Measurements from ENCODE around the gene SMARCE1.

The SMARCE1 gene

GRCh38 chr17:40580140-40580539 is 67.5 kb downstream of the SMARCE1 start:
- H3K9ac ChIP-seq (ENCODE audit: low read length) = no peak overlapping the region
- H3K9me2 ChIP-seq (replicated peaks; ENCODE audit: insufficient read depth, low read length) = no peaks in the 10 kb centered on the region
- no peak overlapping the region for H3K4me2 ChIP-seq (ENCODE audit: low read depth, low read length)
- no peak overlapping the region for H3K27ac ChIP-seq (ENCODE audit: low read length)
- no peak overlapping the region for H2AFZ ChIP-seq (ENCODE audit: low read length)
- H3K4me1 ChIP-seq (ENCODE audit: low read length) = peaks cover 34% of the 10 kb centered on the region
- no peaks in the 10 kb centered on the region for H4K20me1 ChIP-seq (ENCODE audit: insufficient read depth, low read length)
- no peaks in the 10 kb centered on the region for H3K9me3 ChIP-seq (replicated peaks; ENCODE audit: insufficient read depth, low read length)
- TF ChIP-seq EZH2 (optimal IDR thresholded peaks at IDR 0.05; ENCODE audit: low read depth, low read length) (no peak), EZH2phosphoT487 (IDR thresholded peaks at IDR 0.05; ENCODE audit: low read length) (no peak), CTCF (IDR thresholded peaks at IDR 0.05; ENCODE audit: low read length) (no peak)
- no peaks in the 10 kb centered on the region for H3K79me2 ChIP-seq (ENCODE audit: low read length)
- no peak overlapping the region for H3K4me3 ChIP-seq (ENCODE audit: low read length)
- DNase-seq = no peak
- peaks cover 23% of the 10 kb centered on the region for H3F3A ChIP-seq (ENCODE audit: insufficient read depth, low read length)
- no peaks in the 10 kb centered on the region for H3K36me3 ChIP-seq (replicated peaks; ENCODE audit: insufficient read depth, low read length)
- H3K27me3 ChIP-seq (replicated peaks; ENCODE audit: insufficient read depth, low read length) = 0 out of 2 replicates have a peak, but pooled peaks cover 6% of the 10 kb centered on the region

- Histone ChIP-seq H4K20me1 (ENCODE audit: insufficient read depth, low read length) (no peaks in the 10 kb centered on the region), H3K79me2 (ENCODE audit: low read length) (no peaks in the 10 kb centered on the region), H3K4me3 (ENCODE audit: low read length) (no peak overlapping the region), H3K4me2 (ENCODE audit: low read depth, low read length) (no peak overlapping the region), H2AFZ (ENCODE audit: low read length) (no peak overlapping the region), H3K9me2 (replicated peaks; ENCODE audit: insufficient read depth, low read length) (no peaks in the 10 kb centered on the region), H3K9ac (ENCODE audit: low read length) (no peak overlapping the region), H3K4me1 (ENCODE audit: low read length) (peaks cover 34% of the 10 kb centered on the region), H3K27ac (ENCODE audit: low read length) (no peak overlapping the region), H3K27me3 (replicated peaks; ENCODE audit: insufficient read depth, low read length) (peaks cover 6% of the 10 kb centered on the region; the same call in 1 of the 2 replicates), H3F3A (ENCODE audit: insufficient read depth, low read length) (peaks cover 23% of the 10 kb centered on the region), H3K9me3 (replicated peaks; ENCODE audit: insufficient read depth, low read length) (no peaks in the 10 kb centered on the region), H3K36me3 (replicated peaks; ENCODE audit: insufficient read depth, low read length) (no peaks in the 10 kb centered on the region)
- TF ChIP-seq CTCF (IDR thresholded peaks at IDR 0.05; ENCODE audit: low read length) (no peak), EZH2 (optimal IDR thresholded peaks at IDR 0.05; ENCODE audit: low read depth, low read length) (no peak), EZH2phosphoT487 (IDR thresholded peaks at IDR 0.05; ENCODE audit: low read length) (no peak)
- DNase-seq = no peak
Observed at GRCh38 chr17:40579471-40579870, 68.1 kb downstream of the SMARCE1 start.

GRCh38 chr17:40577611-40578065 is 70.0 kb downstream of the SMARCE1 start:
- Histone ChIP-seq H3K9me2 (replicated peaks; ENCODE audit: insufficient read depth, low read length) (no peaks in the 10 kb centered on the region), H3K27me3 (replicated peaks; ENCODE audit: insufficient read depth, low read length) (peaks cover 6% of the 10 kb centered on the region; the same call in 1 of the 2 replicates), H3K27ac (ENCODE audit: low read length) (peak overlapping the region; percentile 34; the same call in 1 of the 2 replicates), H3F3A (ENCODE audit: insufficient read depth, low read length) (peaks cover 20% of the 10 kb centered on the region), H3K79me2 (ENCODE audit: low read length) (no peaks in the 10 kb centered on the region), H4K20me1 (ENCODE audit: insufficient read depth, low read length) (no peaks in the 10 kb centered on the region), H3K4me2 (ENCODE audit: low read depth, low read length) (peak overlapping the region; percentile 52), H3K4me1 (ENCODE audit: low read length) (peaks cover 31% of the 10 kb centered on the region), H2AFZ (ENCODE audit: low read length) (no peak overlapping the region), H3K9ac (ENCODE audit: low read length) (no peak overlapping the region), H3K36me3 (replicated peaks; ENCODE audit: insufficient read depth, low read length) (no peaks in the 10 kb centered on the region), H3K4me3 (ENCODE audit: low read length) (no peak overlapping the region), H3K9me3 (replicated peaks; ENCODE audit: insufficient read depth, low read length) (no peaks in the 10 kb centered on the region)
- TF ChIP-seq EZH2 (optimal IDR thresholded peaks at IDR 0.05; ENCODE audit: low read depth, low read length) (no peak), EZH2phosphoT487 (IDR thresholded peaks at IDR 0.05; ENCODE audit: low read length) (no peak), CTCF (IDR thresholded peaks at IDR 0.05; ENCODE audit: low read length) (no peak)
- DNase-seq = peak; percentile 82

Measured in MM.1S (cell line).